Nephron (organoid): ENCODE data around the gene PPM1G.
A peak's percentile ranks its signal among the peaks of the same experiment; 100 is the strongest.

Experiments
- H3K27ac Mint-ChIP-seq, 3 experiments: 2 replicates each; pipeline ENCODE4 v1.8.0; 2020; ENCODE audit warnings: mixed read lengths in 3 of 3, mild to moderate bottlenecking in 2 of 3, moderate library complexity in 1 of 3
- H3K27me3 Mint-ChIP-seq: 2 replicates; pipeline ENCODE4 v1.8.0; 2021; ENCODE audit warnings: low read depth, mild to moderate bottlenecking, moderate library complexity, mixed read lengths
- H3K36me3 Mint-ChIP-seq: 2 replicates; pipeline ENCODE4 v1.8.0; 2020; ENCODE audit warnings: low read depth, mixed read lengths
- H3K4me1 Mint-ChIP-seq: 2 replicates; pipeline ENCODE4 v1.8.0; 2020; ENCODE audit warnings: mixed read lengths
- H3K4me3 Mint-ChIP-seq, 3 experiments: 2 replicates each; pipeline ENCODE4 v1.8.0; 2020; ENCODE audit warnings: mild to moderate bottlenecking in 3 of 3, mixed read lengths in 3 of 3, moderate library complexity in 2 of 3
- H3K9me3 Mint-ChIP-seq: 2 replicates; pipeline ENCODE4 v1.8.0; 2020; ENCODE audit warnings: mixed read lengths
- CTCF ChIP-seq, 3 experiments: fragments of 200-600 bp; sonication (generic); IDR thresholded peaks; one replicate each; pipeline ENCODE4 v1.5.0; 2021; ENCODE audit warnings: antibody characterized with exemption in 3 of 3; ENCODE audit not compliant: unreplicated experiment in 3 of 3

The PPM1G gene

GRCh38 chr2:27370026-27370815 lies 39.2 kb downstream of the PPM1G start, which contains the start of the genes EIF2B4 and SNX17:
TSS of gene EIF2B4 (minus strand) at chr2:27370338. CDS start at chr2:27370314, 24 bp downstream.
TSS of gene SNX17 (plus strand) at chr2:27370616. CDS start at chr2:27370744, 128 bp downstream.
- peak; percentile 71 to 92 (median 76) for TF ChIP-seq CTCF (IDR thresholded peaks at IDR 0.05; ENCODE audit: unreplicated experiment in 3 of 3)

GRCh38 chr2:27369471-27370025 lies 39.8 kb downstream of the PPM1G start:
- H3K4me3 Mint-ChIP-seq = peak overlapping the region; percentile 86 to 94 (median 94)
- H3K27me3 Mint-ChIP-seq = no peaks in the 10 kb centered on the region
- H3K9me3 Mint-ChIP-seq = no peaks in the 10 kb centered on the region
- peak overlapping the region; percentile 50 to 86 (median 84) for H3K27ac Mint-ChIP-seq
- no peak for TF ChIP-seq CTCF (IDR thresholded peaks at IDR 0.05; ENCODE audit: unreplicated experiment in 3 of 3)
- H3K36me3 Mint-ChIP-seq = peaks cover 63% of the 10 kb centered on the region
- peaks cover 23% of the 10 kb centered on the region for H3K4me1 Mint-ChIP-seq

More at GRCh38 chr2:27370026-27370815, 39.2 kb downstream of the PPM1G start, which contains the start of the genes EIF2B4 and SNX17:
- Mint-ChIP-seq H3K27me3 (no peaks in the 10 kb centered on the region), H3K9me3 (no peaks in the 10 kb centered on the region), H3K27ac (peak within 1 kb of the TSS; percentile 84 to 97 (median 95)), H3K36me3 (peaks cover 66% of the 10 kb centered on the region), H3K4me3 (peak within 1 kb of the TSS; percentile 86 to 99 (median 94)), H3K4me1 (peaks cover 23% of the 10 kb centered on the region)

GRCh38 chr2:27363933-27364332 lies 45.5 kb downstream of the PPM1G start:
- Mint-ChIP-seq H3K27ac (no peak overlapping the region), H3K9me3 (no peaks in the 10 kb centered on the region), H3K4me1 (no peaks in the 10 kb centered on the region), H3K27me3 (no peaks in the 10 kb centered on the region), H3K36me3 (peaks cover 53% of the 10 kb centered on the region), H3K4me3 (no peak overlapping the region)
- TF ChIP-seq CTCF (IDR thresholded peaks at IDR 0.05; ENCODE audit: unreplicated experiment in 3 of 3) = no peak

GRCh38 chr2:27362678-27363420 lies 46.5 kb downstream of the PPM1G start:
- Mint-ChIP-seq H3K9me3 (peaks cover 3% of the 10 kb centered on the region), H3K4me3 (peak overlapping the region in 1 of 3 experiments; percentile 13), H3K27me3 (no peaks in the 10 kb centered on the region)

More at GRCh38 chr2:27362678-27363420, 46.5 kb downstream of the PPM1G start:
- Mint-ChIP-seq H3K4me1 (peaks cover 10% of the 10 kb centered on the region), H3K36me3 (peaks cover 53% of the 10 kb centered on the region), H3K27ac (peak overlapping the region in 1 of 3 experiments; percentile 23)
- TF ChIP-seq CTCF (IDR thresholded peaks at IDR 0.05; ENCODE audit: unreplicated experiment in 3 of 3) = no peak
